Peyer's patch (tissue), 4 donors: ENCODE data around the gene ERF. TPM values are rescaled to one million over a fixed set of nuclear protein-coding genes. Genes with fewer than 3 reads are reported as not detected.

Source experiments
- DNase-seq, 3 donors: peaks; one replicate each; pipeline ENCODE4 v3.0.0-alpha.2; 2017 to 2019
- H3K27ac ChIP-seq, 4 donors: fragments of 200-600 bp; sonication (generic); one replicate each; pipeline ENCODE4 v1.5.1; 2016 to 2019
- H3K27me3 ChIP-seq, 2 donors: fragments of 200-600 bp; sonication (generic); one replicate each; pipeline ENCODE4 v1.5.1; 2019
- H3K36me3 ChIP-seq, 3 donors: fragments of 200-600 bp; sonication (generic); one replicate each; pipeline ENCODE4 v1.5.1; 2016 to 2019
- H3K4me1 ChIP-seq, 4 donors: fragments of 200-600 bp; sonication (generic); one replicate each; pipeline ENCODE4 v1.5.1; 2016 to 2019
- H3K4me3 ChIP-seq, 4 donors: fragments of 200-600 bp; sonication (generic); 1 replicate in 3 of 4; 2 replicates in 1 of 4; pipeline ENCODE4 v1.5.1; 2016 to 2019; ENCODE audit warnings: mild to moderate bottlenecking in 1 of 4
- H3K9me3 ChIP-seq, 4 donors: fragments of 200-600 bp; sonication (generic); one replicate each; pipeline ENCODE4 v1.5.1; 2016 to 2019; ENCODE audit warnings: mild to moderate bottlenecking in 1 of 4
- CTCF ChIP-seq, 6 experiments: fragments of 450-650 bp in 4 of 6; fragments of 200-600 bp in 2 of 6; sonication (generic) in 1 of 6; IDR thresholded peaks; one replicate each; pipeline ENCODE4 v1.5.1; 2017 to 2019; ENCODE audit warnings: antibody characterized with exemption in 6 of 6, mild to moderate bottlenecking in 3 of 6, moderate library complexity in 1 of 6
- POLR2A ChIP-seq, 2 donors: fragments of 450-650 bp; IDR thresholded peaks; one replicate each; pipeline ENCODE4 v1.5.1; 2017; ENCODE audit warnings: antibody characterized with exemption in 2 of 2, mild to moderate bottlenecking in 2 of 2, moderate library complexity in 2 of 2
- total RNA-seq, 4 donors: library from RNA; depleted of rRNA; stranded (reverse); fragments of >200 nt; gene quantifications; one replicate each; pipeline ENCODE4 v1.1.0, GENCODE V29; 2016

The ERF gene
- total RNA-seq, 4 donors from 2014 or later, result 13.2 to 85.4 (median 49.3) TPM

- Histone ChIP-seq H3K27ac (peak overlapping the region; percentile 80 to 90 (median 86)), H3K4me3 (peak overlapping the region; percentile 63 to 77 (median 74)), H3K36me3 (peaks cover 0 to 18% (median 0%) of the 10 kb centered on the region in 3 donors), H3K9me3 (no peaks in the 10 kb centered on the region), H3K4me1 (peaks cover 0 to 42% (median 20%) of the 10 kb centered on the region in 4 donors), H3K27me3 (no peaks in the 10 kb centered on the region)
- TF ChIP-seq POLR2A (IDR thresholded peaks at IDR 0.05), result no peak
- DNase-seq, result no peak
Observed at GRCh38 chr19:42220751-42221097, 34.2 kb downstream of the ERF start.

- Histone ChIP-seq H3K36me3 (peaks cover 0 to 14% (median 0%) of the 10 kb centered on the region in 3 donors), H3K4me3 (peak within 1 kb of the TSS; percentile 63 to 77 (median 74)), H3K4me1 (peaks cover 0 to 49% (median 24%) of the 10 kb centered on the region in 4 donors), H3K27me3 (no peaks in the 10 kb centered on the region), H3K27ac (peak within 1 kb of the TSS; percentile 80 to 90 (median 86)), H3K9me3 (no peaks in the 10 kb centered on the region)
- peak; percentile 60 to 62 for TF ChIP-seq POLR2A (IDR thresholded peaks at IDR 0.05)
- peak in 1 of 6 experiments; percentile 10 for TF ChIP-seq CTCF (IDR thresholded peaks at IDR 0.05)
- DNase-seq, result peak; percentile 97 to 99 (median 98)
Observed at GRCh38 chr19:42219812-42220750, 34.8 kb downstream of the ERF start, which contains the start of gene ZNF526. TSS of gene ZNF526 (plus strand) at chr19:42220312. CDS start at chr19:42224404, 4,092 bp downstream.

- no peaks in the 10 kb centered on the region for H3K27me3 ChIP-seq
- no peaks in the 10 kb centered on the region for H3K9me3 ChIP-seq
- TF ChIP-seq CTCF (IDR thresholded peaks at IDR 0.05), result no peak
- TF ChIP-seq POLR2A (IDR thresholded peaks at IDR 0.05), result peak; percentile 81 to 96
- peak; percentile 97 to 99 (median 99) for DNase-seq
- peak within 1 kb of the TSS; percentile 86 to 99 (median 92) for H3K27ac ChIP-seq
- H3K4me3 ChIP-seq, result peak within 1 kb of the TSS; percentile 72 to 89 (median 82)
- peaks cover 0 to 22% (median 0%) of the 10 kb centered on the region in 3 donors for H3K36me3 ChIP-seq
- peaks cover 0 to 62% (median 24%) of the 10 kb centered on the region in 4 donors for H3K4me1 ChIP-seq
Observed at GRCh38 chr19:42217520-42218437, 37.1 kb downstream of the ERF start, which contains the start of gene DEDD2. TSS of gene DEDD2 (minus strand) at chr19:42217677. CDS start at chr19:42217007, 670 bp downstream.

GRCh38 chr19:42216653-42217519 is 38.0 kb downstream of the ERF start:
- TF ChIP-seq CTCF (IDR thresholded peaks at IDR 0.05) (no peak), POLR2A (IDR thresholded peaks at IDR 0.05) (no peak)
- Histone ChIP-seq H3K27ac (peak overlapping the region; percentile 86 to 99 (median 92)), H3K9me3 (no peaks in the 10 kb centered on the region), H3K4me1 (peaks cover 0 to 69% (median 24%) of the 10 kb centered on the region in 4 donors), H3K36me3 (peaks cover 0 to 29% (median 0%) of the 10 kb centered on the region in 3 donors), H3K4me3 (peak overlapping the region; percentile 72 to 89 (median 82)), H3K27me3 (no peaks in the 10 kb centered on the region)
- DNase-seq, result peak; percentile 25 to 68 (median 60)

- H3K9me3 ChIP-seq, result no peaks in the 10 kb centered on the region
- peak overlapping the region in 1 of 4 donors; percentile 79 for H3K4me3 ChIP-seq
- peaks cover 0 to 48% (median 0%) of the 10 kb centered on the region in 3 donors for H3K36me3 ChIP-seq
- no peak for TF ChIP-seq POLR2A (IDR thresholded peaks at IDR 0.05)
- no peak for TF ChIP-seq CTCF (IDR thresholded peaks at IDR 0.05)
- no peaks in the 10 kb centered on the region for H3K27me3 ChIP-seq
- DNase-seq, result no peak
- no peak overlapping the region for H3K27ac ChIP-seq
- peaks cover 0 to 56% (median 20%) of the 10 kb centered on the region in 4 donors for H3K4me1 ChIP-seq
Observed at GRCh38 chr19:42214810-42215485, 40.0 kb downstream of the ERF start.
